Endothelial cell of umbilical vein (primary cell): ENCODE data around the gene ZBTB32. TPM values are rescaled to one million over a fixed set of nuclear protein-coding genes. Genes with fewer than 3 reads are reported as not detected.

ENCODE experiments used
- BruUV-seq: library from RNA; stranded (reverse); fragments of 400-500 nt; replicated peaks from 2 replicates; lab custom pipeline; 2021; lab: Mats Ljungman, UMichigan
- CTCF ChIA-PET: fragments of 300-600, 350-600 bp; sonication (Branson Sonifier 250); formaldehyde crosslinking; loops from one replicate; lab custom pipeline; 2021; ENCODE audit warnings: antibody characterized with exemption, inconsistent platforms; lab: Charles Lee
- POLR2A ChIA-PET: fragments of 300-600, 350-600 bp; sonication (Branson Sonifier 250); formaldehyde crosslinking; loops from one replicate; lab custom pipeline; 2021; ENCODE audit warnings: antibody characterized with exemption, inconsistent platforms; lab: Charles Lee
- DNase-seq: peaks from one replicate; pipeline ENCODE4 v3.0.0-alpha.2; 2011; ENCODE audit warnings: low read depth, low spot score
- FAIRE-seq: peaks from 2 replicates; lab custom pipeline; 2011; peaks lifted over from hg19 to GRCh38; lab: Jason Lieb, UNC
- H2AFZ ChIP-seq: 2 replicates; pipeline ENCODE4 v1.6.0; 2012; ENCODE audit warnings: low read depth, low read length, control low read depth, inconsistent platforms
- H3K27ac ChIP-seq: 2 replicates; pipeline ENCODE4 v1.5.1; 2011; ENCODE audit warnings: low read depth, mild to moderate bottlenecking, control low read depth, low read length, moderate library complexity; ENCODE audit not compliant: insufficient read depth
- H3K27me3 ChIP-seq, 2 experiments: 2 replicates each; pipeline versions ENCODE4 v1.6.0 to v1.6.1; 2011; ENCODE audit warnings: low read length in 2 of 2, mixed read lengths in 1 of 2; ENCODE audit not compliant: control insufficient read depth in 2 of 2, insufficient read depth in 2 of 2
- H3K36me3 ChIP-seq, 2 experiments: 2 replicates in 1 of 2; 3 replicates in 1 of 2; pipeline ENCODE4 v1.5.1; 2011; ENCODE audit warnings: low read length in 2 of 2, mild to moderate bottlenecking in 1 of 2, moderate library complexity in 1 of 2; ENCODE audit not compliant: control insufficient read depth in 2 of 2, insufficient read depth in 2 of 2; ENCODE audit errors: extremely low read depth in 1 of 2
- H3K4me1 ChIP-seq: 3 replicates; pipeline ENCODE4 v1.5.1; 2011; ENCODE audit warnings: mild to moderate bottlenecking, low read length; ENCODE audit not compliant: control insufficient read depth, insufficient read depth; ENCODE audit errors: extremely low read depth
- H3K4me2 ChIP-seq: 2 replicates; pipeline ENCODE4 v1.6.1; 2011; ENCODE audit warnings: low read length, control low read depth, mixed read lengths; ENCODE audit not compliant: insufficient read depth
- H3K4me3 ChIP-seq, 3 experiments: fragments of 200-600 bp in 1 of 3; sonication (generic), shearing (Covaris generic) in 1 of 3; replicated peaks in 1 of 3; 2 replicates each; pipeline ENCODE4 v1.5.1; 2011 to 2016; ENCODE audit warnings: control low read depth in 3 of 3, low read length in 3 of 3, mild to moderate bottlenecking in 2 of 3, inconsistent platforms in 1 of 3, low read depth in 1 of 3, moderate library complexity in 1 of 3; ENCODE audit not compliant: insufficient read depth in 1 of 3
- H3K79me2 ChIP-seq: 2 replicates; pipeline ENCODE4 v1.6.0; 2012; ENCODE audit warnings: low read length, inconsistent platforms; ENCODE audit not compliant: control insufficient read depth, insufficient read depth
- H3K9ac ChIP-seq: replicated peaks from 2 replicates; pipeline ENCODE3; 2011; ENCODE audit warnings: low read length, control low read depth; ENCODE audit not compliant: insufficient read depth; ENCODE audit errors: extremely low read depth
- H3K9me1 ChIP-seq: replicated peaks from 3 replicates; pipeline ENCODE4 v1.6.0; 2011; ENCODE audit warnings: mild to moderate bottlenecking, low read length; ENCODE audit not compliant: control insufficient read depth, insufficient read depth; ENCODE audit errors: extremely low read depth
- H3K9me3 ChIP-seq: replicated peaks from 2 replicates; pipeline ENCODE4 v1.5.1; 2012; ENCODE audit warnings: low read length, inconsistent platforms; ENCODE audit not compliant: control insufficient read depth, insufficient read depth
- H4K20me1 ChIP-seq: replicated peaks from 2 replicates; pipeline ENCODE3; 2011; ENCODE audit warnings: mild to moderate bottlenecking, low read length; ENCODE audit not compliant: control insufficient read depth, insufficient read depth; ENCODE audit errors: extremely low read depth
- FOS ChIP-seq: IDR thresholded peaks from 2 replicates; pipeline ENCODE4 v1.6.1; 2011; ENCODE audit warnings: mild to moderate bottlenecking, low read length, moderate library complexity, borderline replicate concordance; ENCODE audit not compliant: insufficient read depth
- JUN ChIP-seq: IDR thresholded peaks from 2 replicates; pipeline ENCODE4 v1.6.1; 2011; ENCODE audit warnings: borderline replicate concordance, low read depth; ENCODE audit not compliant: insufficient read length, insufficient read depth
- MYC ChIP-seq: IDR thresholded peaks from one replicate; pipeline ENCODE4 v1.6.1; 2011; ENCODE audit warnings: mild to moderate bottlenecking, low read depth, low read length
- POLR2A ChIP-seq: IDR thresholded peaks from 2 replicates; pipeline ENCODE4 v1.6.1; 2012; ENCODE audit warnings: low read depth, mild to moderate bottlenecking, control low read depth, low read length
- POLR2AphosphoS5 ChIP-seq: IDR thresholded peaks from 2 replicates; pipeline ENCODE4 v1.6.1; 2012; ENCODE audit warnings: low read depth, mild to moderate bottlenecking, control low read depth, low read length, moderate library complexity; ENCODE audit not compliant: insufficient read depth
- dilution Hi-C: fragments of 300-500 bp; cut with MboI; formaldehyde crosslinking; loops from one replicate; pipeline ENCODE4 v1.15.0; 2019; ENCODE audit warnings: low sequenced_read_pairs; ENCODE audit not compliant: extremely low pct_ligation_motif_present
- intact Hi-C: fragments of 100-400 bp; cut with micrococcal nuclease; formaldehyde crosslinking; loops from one replicate; pipeline ENCODE4 v1.10.0; 2022
- polyA plus RNA-seq, 4 experiments: library from polyadenylated mRNA; depleted of rRNA in 3 of 4; stranded (reverse) in 3 of 4; unstranded in 1 of 4; fragments of >200 nt; gene quantifications; 2 replicates each; pipeline versions ENCODE4 v1.2.1 to v1.2.3, GENCODE V29; 2011 to 2012; ENCODE audit warnings: missing spikeins in 1 of 4
- total RNA-seq: library from RNA; stranded (reverse); gene quantifications from 2 replicates; pipeline ENCODE4 v1.2.3, GENCODE V29; 2021
- TF ChIP-seq, protein P1 (sequence below): IDR thresholded peaks from 2 replicates; pipeline ENCODE4 v1.6.1; 2011; ENCODE audit not compliant: insufficient read depth, insufficient read length

The ZBTB32 gene
- total and polyA plus RNA-seq, 2 donors (not counting 3 experiments of a cell fraction or from before 2014, with no cell fraction given), result not detected

DNA sequence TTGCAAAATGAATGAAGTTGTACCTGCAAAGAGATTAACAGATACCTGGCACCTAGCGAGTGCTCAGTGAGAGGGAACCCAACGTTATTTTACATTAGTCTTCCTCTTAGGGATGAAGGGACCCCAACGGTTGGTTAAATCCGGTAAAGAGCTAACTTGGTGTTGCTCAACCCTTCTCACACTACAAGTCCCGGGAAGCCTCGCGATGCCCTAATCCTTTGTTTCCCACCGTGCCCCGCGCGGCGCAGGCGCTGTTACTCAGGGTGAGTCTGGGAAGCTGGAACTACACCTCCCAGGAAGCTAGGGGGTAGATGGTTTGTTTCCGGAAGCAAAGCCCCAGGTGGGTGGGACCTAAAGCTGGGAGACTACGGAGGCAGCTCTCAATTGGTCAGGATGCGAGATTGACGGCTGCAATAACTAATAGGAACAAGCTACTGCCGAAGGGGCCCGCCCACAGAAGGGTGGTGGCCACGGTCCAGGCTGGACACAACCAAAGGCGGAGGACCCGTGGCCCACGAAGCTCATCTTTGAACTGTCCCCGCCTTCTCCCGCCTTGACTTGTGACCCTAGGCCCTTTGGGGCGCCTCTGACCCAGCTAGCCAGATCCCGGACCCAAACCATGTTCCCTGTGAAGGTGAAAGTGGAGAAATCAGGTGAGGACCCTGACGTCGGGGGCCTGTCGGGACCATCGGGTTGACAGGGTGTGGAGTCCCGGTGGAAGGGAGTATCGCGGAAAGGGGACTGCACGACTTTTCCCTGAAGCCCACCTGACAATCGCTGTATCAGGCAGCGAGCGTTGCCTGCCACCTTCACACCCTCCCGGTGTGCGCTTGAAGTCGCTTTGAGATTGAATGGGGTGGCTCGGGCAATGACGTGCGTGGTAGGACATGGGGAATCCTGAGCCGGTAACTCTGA lies 44.0 kb downstream of the ZBTB32 start, which contains the start of gene LIN37:
TSS of gene LIN37 (plus strand) at position 471 of the 915 bp plus-strand sequence. CDS start at position 620, 149 bp downstream.
- peak within 1 kb of the TSS; percentile 65 for H3K4me2 ChIP-seq
- DNase-seq (peak; percentile 100), FAIRE-seq (peak; percentile 99)
- peak within 1 kb of the TSS; percentile 84 for H2AFZ ChIP-seq
- ChIA-PET POLR2A (interaction anchor here (0.6 to 1.1 kb wide), 3 partner anchors 9 to 59 kb away, joined by 3 to 8 read pairs (median 5); partner anchors contain the start of gene HSPB6), CTCF (interaction anchor here (0.6 to 1.4 kb wide), 11 partner anchors 8 to 183 kb away, joined by 3 to 11 read pairs (median 3); partner anchors contain the start of gene KMT2B)
- H3K27me3 ChIP-seq, result no peaks in the 10 kb centered on the region
- intact Hi-C loops (loop anchor here (1.0 kb wide), 1 partner anchor 9 kb away; the partner anchor contains the start of gene HSPB6), dilution Hi-C loops (no loop called here)
- no peaks in the 10 kb centered on the region for H3K9me3 ChIP-seq
- H3K36me3 ChIP-seq, result peaks cover 0 to 7% of the 10 kb centered on the region in 2 experiments
- peaks cover 22% of the 10 kb centered on the region for H3K79me2 ChIP-seq
- H3K27ac ChIP-seq, result peak within 1 kb of the TSS; percentile 58
- H3K4me3 ChIP-seq, result peak within 1 kb of the TSS; percentile 78 to 90 (median 81)
- peaks cover 19% of the 10 kb centered on the region for H3K4me1 ChIP-seq
- no peaks in the 10 kb centered on the region for H3K9me1 ChIP-seq
- TSS peak; percentile 50 for BruUV-seq
- TF ChIP-seq POLR2AphosphoS5, result peak; percentile 83
- peak; percentile 94 for TF ChIP-seq POLR2A
- TF ChIP-seq FOS, result no peak
- peak within 1 kb of the TSS; percentile 91 for H3K9ac ChIP-seq
- H4K20me1 ChIP-seq, result no peaks in the 10 kb centered on the region

DNA sequence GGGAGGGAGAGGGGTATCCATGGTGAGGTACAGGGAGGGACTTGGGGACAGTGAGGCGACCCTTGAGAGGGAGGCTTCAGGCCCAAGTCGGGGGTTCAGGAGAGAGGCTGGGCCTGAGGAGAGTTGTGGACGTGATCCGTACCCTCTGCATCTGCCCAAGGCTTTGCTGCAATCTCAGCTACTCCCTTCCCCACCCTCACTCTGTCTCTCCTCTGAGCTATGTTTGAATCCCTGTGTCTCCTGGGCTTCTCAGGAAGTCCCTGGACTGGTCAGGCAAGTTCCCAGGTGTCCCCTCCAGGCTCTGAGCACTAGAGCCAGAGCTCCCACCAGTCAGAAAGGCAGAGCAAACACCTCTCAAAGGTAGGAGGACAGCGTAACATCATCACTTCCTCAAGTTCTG lies 45.8 kb downstream of the ZBTB32 start:
- H3K79me2 ChIP-seq, result peaks cover 22% of the 10 kb centered on the region

More for the DNA sequence above, 45.8 kb downstream of the ZBTB32 start:
- BruUV-seq, result no TSS peak
- Histone ChIP-seq H3K9me1 (no peaks in the 10 kb centered on the region), H2AFZ (no peak overlapping the region), H3K27ac (no peak overlapping the region), H3K27me3 (no peaks in the 10 kb centered on the region), H3K9ac (no peak overlapping the region), H3K4me2 (no peak overlapping the region), H3K4me1 (peaks cover 15% of the 10 kb centered on the region), H3K9me3 (no peaks in the 10 kb centered on the region), H3K36me3 (peaks cover 0 to 13% of the 10 kb centered on the region in 2 experiments), H4K20me1 (no peaks in the 10 kb centered on the region), H3K4me3 (no peak overlapping the region)
- ChIA-PET CTCF (no interaction called here), POLR2A (no interaction called here)
- intact Hi-C loops (no loop called here), dilution Hi-C loops (no loop called here)
- TF ChIP-seq, protein P1, sequence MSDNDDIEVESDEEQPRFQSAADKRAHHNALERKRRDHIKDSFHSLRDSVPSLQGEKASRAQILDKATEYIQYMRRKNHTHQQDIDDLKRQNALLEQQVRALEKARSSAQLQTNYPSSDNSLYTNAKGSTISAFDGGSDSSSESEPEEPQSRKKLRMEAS, result no peak
- TF ChIP-seq MYC (no peak), JUN (no peak), POLR2AphosphoS5 (no peak)
- DNase-seq (no peak), FAIRE-seq (no peak)
